Measurements from ENCODE around the gene OLFM4.

Gene OLFM4

GRCh38 chr13:53068585-53069520 is 40.2 kb downstream of the OLFM4 start:
- DNase-seq (ENCODE audit: low read depth), result no peak

- no peak for DNase-seq (ENCODE audit: low read depth)
Observed at GRCh38 chr13:53069800-53070199, 41.2 kb downstream of the OLFM4 start.

GRCh38 chr13:53073711-53074110 is 45.1 kb downstream of the OLFM4 start:
- DNase-seq (ENCODE audit: low read depth), result no peak

GRCh38 chr13:53074114-53074513 is 45.5 kb downstream of the OLFM4 start:
- DNase-seq (ENCODE audit: low read depth), result no peak

- no peak for DNase-seq (ENCODE audit: low read depth)
Observed at GRCh38 chr13:53075356-53076041, 46.9 kb downstream of the OLFM4 start.

- no peak for DNase-seq (ENCODE audit: low read depth)
Observed at GRCh38 chr13:53079691-53080090, 51.1 kb downstream of the OLFM4 start.

- no peak for DNase-seq (ENCODE audit: low read depth)
Observed at GRCh38 chr13:53088871-53089270, 60.3 kb downstream of the OLFM4 start.

- no peak for DNase-seq (ENCODE audit: low read depth)
Observed at GRCh38 chr13:53089951-53090350, 61.3 kb downstream of the OLFM4 start.

- no peak for DNase-seq (ENCODE audit: low read depth)
Observed at GRCh38 chr13:53090461-53090860, 61.8 kb downstream of the OLFM4 start.

GRCh38 chr13:53092931-53093330 is 64.3 kb downstream of the OLFM4 start:
- DNase-seq (ENCODE audit: low read depth), result no peak

GRCh38 chr13:53098455-53098854 is 69.8 kb downstream of the OLFM4 start:
- no peak for DNase-seq (ENCODE audit: low read depth)

- DNase-seq (ENCODE audit: low read depth), result no peak
Observed at GRCh38 chr13:53100394-53101063, 71.9 kb downstream of the OLFM4 start.
